Measurements from ENCODE around the gene TCOF1. TPM values are rescaled to one million over a fixed set of nuclear protein-coding genes. Genes with fewer than 3 reads are reported as not detected.
A peak's percentile ranks its signal among the peaks of the same experiment; 100 is the strongest.

TCOF1 gene
- total RNA-seq, 1 donor from 2014 or later = 27.1 TPM

- no peak for DNase-seq
- H3K4me3 ChIP-seq = no peak overlapping the region
- H3K36me3 ChIP-seq = no peaks in the 10 kb centered on the region
- intact Hi-C loops (cut with DNase I) = no loop called here
- no peak for TF ChIP-seq CTCF (IDR thresholded peaks at IDR 0.05)
- no peak for ATAC-seq
- no peaks in the 10 kb centered on the region for H3K27me3 ChIP-seq (ENCODE audit: low read depth)
- H3K4me1 ChIP-seq = no peaks in the 10 kb centered on the region
- no peaks in the 10 kb centered on the region for H3K9me3 ChIP-seq
- no peak overlapping the region for H3K27ac ChIP-seq
These were observed 30.8 kb upstream of the TCOF1 start for GRCh38 chr5:150326707-150327106.

- no peaks in the 10 kb centered on the region for H3K27me3 ChIP-seq (ENCODE audit: low read depth)
- no peak for DNase-seq
- no peak for TF ChIP-seq CTCF (IDR thresholded peaks at IDR 0.05)
- intact Hi-C loops (cut with DNase I) = no loop called here
- no peak overlapping the region for H3K27ac ChIP-seq
- no peaks in the 10 kb centered on the region for H3K9me3 ChIP-seq
- H3K4me3 ChIP-seq = no peak overlapping the region
- no peak for ATAC-seq
- no peaks in the 10 kb centered on the region for H3K4me1 ChIP-seq
- no peaks in the 10 kb centered on the region for H3K36me3 ChIP-seq
These were observed 30.4 kb upstream of the TCOF1 start for GRCh38 chr5:150327139-150327538.

GRCh38 chr5:150328515-150328914, 29.0 kb upstream of the TCOF1 start:
- H3K36me3 ChIP-seq = no peaks in the 10 kb centered on the region
- no peak overlapping the region for H3K4me3 ChIP-seq
- no peaks in the 10 kb centered on the region for H3K4me1 ChIP-seq
- H3K27ac ChIP-seq = no peak overlapping the region
- ATAC-seq (peak; percentile 34 to 65), DNase-seq (no peak)
- TF ChIP-seq CTCF (IDR thresholded peaks at IDR 0.05) = no peak
- no peaks in the 10 kb centered on the region for H3K27me3 ChIP-seq (ENCODE audit: low read depth)
- H3K9me3 ChIP-seq = no peaks in the 10 kb centered on the region
- intact Hi-C loops (cut with DNase I) = no loop called here

GRCh38 chr5:150329038-150329437, 28.5 kb upstream of the TCOF1 start:
- DNase-seq = no peak
- Histone ChIP-seq H3K27me3 (ENCODE audit: low read depth) (no peaks in the 10 kb centered on the region), H3K27ac (no peak overlapping the region), H3K9me3 (no peaks in the 10 kb centered on the region), H3K36me3 (no peaks in the 10 kb centered on the region), H3K4me3 (no peak overlapping the region), H3K4me1 (no peaks in the 10 kb centered on the region)
- intact Hi-C loops (cut with DNase I) = no loop called here
- ATAC-seq = peak; percentile 54 to 60
- no peak for TF ChIP-seq CTCF (IDR thresholded peaks at IDR 0.05)

GRCh38 chr5:150329881-150330876, 27.3 kb upstream of the TCOF1 start:
- Histone ChIP-seq H3K27me3 (ENCODE audit: low read depth) (no peaks in the 10 kb centered on the region), H3K9me3 (no peaks in the 10 kb centered on the region), H3K36me3 (no peaks in the 10 kb centered on the region), H3K4me3 (no peak overlapping the region), H3K27ac (no peak overlapping the region), H3K4me1 (no peaks in the 10 kb centered on the region)
- TF ChIP-seq CTCF (IDR thresholded peaks at IDR 0.05) = no peak
- ATAC-seq = no peak
- intact Hi-C loops (cut with DNase I) = no loop called here
- no peak for DNase-seq

Data from lower lobe of right lung (tissue), 2 donors.